ENCODE results near the gene BRD4. TPM values are rescaled to one million over a fixed set of nuclear protein-coding genes. Genes with fewer than 3 reads are reported as not detected.

The BRD4 gene
- total RNA-seq, 4 donors from 2014 or later = 34.7 to 69.6 (median 36.0) TPM

DNA sequence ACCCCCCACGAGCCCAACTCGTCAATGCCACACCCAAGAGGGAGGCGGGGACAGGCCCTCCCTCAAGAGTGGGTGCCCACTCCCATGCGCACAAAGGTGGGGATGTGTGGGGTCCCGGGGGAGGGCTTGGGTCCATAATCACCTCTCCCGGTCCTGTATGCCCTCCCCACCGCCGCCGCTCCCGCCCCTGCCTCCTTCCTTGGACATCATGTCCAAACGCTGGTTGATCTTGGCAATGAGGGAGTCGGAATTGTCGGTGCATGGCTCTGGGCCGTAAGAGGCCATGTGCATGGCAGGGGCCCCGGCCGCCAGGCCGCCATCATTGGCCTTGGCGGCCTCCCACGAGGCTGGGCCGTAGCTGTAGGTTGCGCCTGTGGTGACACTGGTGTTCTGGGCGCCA lies 41.3 kb upstream of the BRD4 start:
- H3K4me3 ChIP-seq = no peak overlapping the region
- no peaks in the 10 kb centered on the region for H3K9me3 ChIP-seq
- WGBS, 2 donors = 83 to 84% methylated on average over 20 to 22 of the region's 22 CpGs
- peaks cover 0 to 56% (median 41%) of the 10 kb centered on the region in 4 donors for H3K4me1 ChIP-seq
- no peaks in the 10 kb centered on the region for H3K27me3 ChIP-seq
- H3K36me3 ChIP-seq = peaks cover 5 to 55% (median 35%) of the 10 kb centered on the region in 3 donors
- no peak for DNase-seq (ENCODE audit: low spot score in 2 of 2)
- no peak for TF ChIP-seq EP300 (IDR thresholded peaks at IDR 0.05)
- TF ChIP-seq POLR2A (IDR thresholded peaks at IDR 0.05) = no peak
- TF ChIP-seq CTCF (IDR thresholded peaks at IDR 0.05) = no peak
- H3K27ac ChIP-seq = peak overlapping the region in 2 of 4 donors; percentile 79

- TF ChIP-seq POLR2A (IDR thresholded peaks at IDR 0.05) (no peak), CTCF (IDR thresholded peaks at IDR 0.05) (no peak), EP300 (IDR thresholded peaks at IDR 0.05) (no peak)
- H3K4me3 ChIP-seq = no peak overlapping the region
- WGBS, 2 donors = 85 to 86% methylated on average over 28 to 30 of the region's 30 CpGs
- H3K27ac ChIP-seq = no peak overlapping the region
- DNase-seq (ENCODE audit: low spot score in 2 of 2) = no peak
- peaks cover 7 to 63% (median 40%) of the 10 kb centered on the region in 3 donors for H3K36me3 ChIP-seq
- H3K27me3 ChIP-seq = no peaks in the 10 kb centered on the region
- no peaks in the 10 kb centered on the region for H3K9me3 ChIP-seq
- peaks cover 0 to 53% (median 38%) of the 10 kb centered on the region in 4 donors for H3K4me1 ChIP-seq
Measured at GRCh38 chr19:15372891-15373301, 40.6 kb upstream of the BRD4 start.

DNA sequence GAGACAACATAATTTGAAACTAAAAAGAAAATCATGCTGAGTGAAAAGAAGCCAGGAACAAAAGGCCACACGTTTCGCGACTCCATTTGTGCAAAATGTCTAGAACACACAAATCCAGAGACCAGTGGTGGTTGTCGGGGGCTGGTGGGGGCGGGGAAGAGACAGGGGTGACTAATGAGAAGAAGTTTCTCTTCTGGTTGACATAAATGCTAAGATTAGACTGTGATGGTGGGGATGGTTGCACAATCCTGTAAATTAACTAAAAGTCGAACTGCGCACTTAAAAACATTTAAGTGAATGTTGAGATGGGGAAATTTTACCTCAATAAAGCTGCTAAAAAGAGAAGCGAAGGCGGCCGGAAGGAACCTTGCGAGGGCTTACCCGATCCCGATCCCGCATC lies 40.1 kb upstream of the BRD4 start:
- peaks cover 7 to 67% (median 44%) of the 10 kb centered on the region in 3 donors for H3K36me3 ChIP-seq
- no peak overlapping the region for H3K4me3 ChIP-seq
- no peaks in the 10 kb centered on the region for H3K27me3 ChIP-seq
- peaks cover 0 to 49% (median 34%) of the 10 kb centered on the region in 4 donors for H3K4me1 ChIP-seq
- H3K27ac ChIP-seq = no peak overlapping the region
- no peaks in the 10 kb centered on the region for H3K9me3 ChIP-seq
- 90% methylated on average over 14 of the region's 14 CpGs for WGBS, 2 donors
- DNase-seq (ENCODE audit: low spot score in 2 of 2) = no peak
- TF ChIP-seq POLR2A (IDR thresholded peaks at IDR 0.05) (no peak), CTCF (IDR thresholded peaks at IDR 0.05) (no peak), EP300 (IDR thresholded peaks at IDR 0.05) (no peak)

- Histone ChIP-seq H3K4me3 (no peak overlapping the region), H3K36me3 (peaks cover 7 to 73% (median 50%) of the 10 kb centered on the region in 3 donors), H3K27ac (no peak overlapping the region), H3K4me1 (peaks cover 0 to 43% (median 28%) of the 10 kb centered on the region in 4 donors), H3K27me3 (no peaks in the 10 kb centered on the region), H3K9me3 (no peaks in the 10 kb centered on the region)
- TF ChIP-seq POLR2A (IDR thresholded peaks at IDR 0.05) = no peak
- TF ChIP-seq CTCF (IDR thresholded peaks at IDR 0.05) = no peak
- TF ChIP-seq EP300 (IDR thresholded peaks at IDR 0.05) = no peak
- 87 to 93% methylated on average over 16 to 17 of the region's 17 CpGs for WGBS, 2 donors
- DNase-seq (ENCODE audit: low spot score in 2 of 2) = no peak
Measured at GRCh38 chr19:15371786-15372380, 39.5 kb upstream of the BRD4 start.

DNA sequence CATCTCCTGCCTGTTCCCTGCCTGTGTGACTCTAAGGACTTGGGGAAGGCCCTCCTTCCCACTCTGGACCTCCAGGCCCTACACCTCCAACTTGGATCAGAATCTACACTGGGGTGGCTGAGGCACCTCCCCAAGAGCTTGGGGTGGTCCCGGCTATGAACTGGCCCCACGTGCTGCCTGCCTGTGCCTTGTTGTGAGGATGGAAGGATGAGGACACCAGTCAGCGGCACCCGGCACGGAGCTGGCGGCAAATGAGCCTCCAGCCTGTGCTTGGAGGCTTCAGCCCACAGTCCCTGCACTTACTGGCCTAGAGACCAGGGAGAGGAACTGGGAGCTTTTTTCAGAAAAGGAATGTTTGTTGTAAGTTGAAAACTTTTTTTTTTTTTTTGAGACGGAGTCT lies 38.8 kb upstream of the BRD4 start:
- Histone ChIP-seq H3K36me3 (peaks cover 7 to 80% (median 52%) of the 10 kb centered on the region in 3 donors), H3K4me1 (peaks cover 0 to 36% (median 21%) of the 10 kb centered on the region in 4 donors), H3K4me3 (no peak overlapping the region), H3K27me3 (no peaks in the 10 kb centered on the region), H3K27ac (no peak overlapping the region), H3K9me3 (no peaks in the 10 kb centered on the region)
- WGBS, 2 donors = 96 to 97% methylated on average over 7 of the region's 7 CpGs
- TF ChIP-seq EP300 (IDR thresholded peaks at IDR 0.05) (no peak), CTCF (IDR thresholded peaks at IDR 0.05) (no peak), POLR2A (IDR thresholded peaks at IDR 0.05) (no peak)
- no peak for DNase-seq (ENCODE audit: low spot score in 2 of 2)

Data from tibial nerve (tissue), 4 donors.